Measurements from ENCODE around the gene PERM1. TPM values are rescaled to one million over a fixed set of nuclear protein-coding genes. Genes with fewer than 3 reads are reported as not detected.

The PERM1 gene
- total RNA-seq, 4 donors from 2014 or later: 0.35 TPM; not detected in 3

GRCh38 chr1:960363-961131 lies 21.3 kb downstream of the PERM1 start, which contains the start of gene KLHL17:
Gene KLHL17 (plus strand): TSS chr1:960584. CDS start chr1:960694, 110 bp downstream.
- Histone ChIP-seq H3K4me3 (peak within 1 kb of the TSS; percentile 88 to 100 (median 92)), H3K27me3 (no peaks in the 10 kb centered on the region), H3K9me3 (no peaks in the 10 kb centered on the region), H3K4me1 (peaks cover 5 to 36% (median 24%) of the 10 kb centered on the region in 4 donors), H3K36me3 (peaks cover 0 to 24% (median 0%) of the 10 kb centered on the region in 3 donors), H3K27ac (peak within 1 kb of the TSS in 2 of 4 donors; percentile 35 to 72)
- TF ChIP-seq POLR2A (IDR thresholded peaks at IDR 0.05): no peak
- peak in 1 of 6 experiments; percentile 8 for TF ChIP-seq CTCF (IDR thresholded peaks at IDR 0.05)
- peak; percentile 75 to 89 (median 82) for DNase-seq

GRCh38 chr1:959731-960362 lies 22.0 kb downstream of the PERM1 start:
- H3K36me3 ChIP-seq: peaks cover 0 to 31% (median 0%) of the 10 kb centered on the region in 3 donors
- TF ChIP-seq POLR2A (IDR thresholded peaks at IDR 0.05) (no peak), CTCF (IDR thresholded peaks at IDR 0.05) (no peak)
- H3K4me3 ChIP-seq: peak overlapping the region; percentile 88 to 100 (median 92)
- H3K9me3 ChIP-seq: no peaks in the 10 kb centered on the region
- H3K4me1 ChIP-seq: peaks cover 5 to 36% (median 24%) of the 10 kb centered on the region in 4 donors
- H3K27ac ChIP-seq: peak overlapping the region in 2 of 4 donors; percentile 35 to 72
- H3K27me3 ChIP-seq: no peaks in the 10 kb centered on the region
- DNase-seq: no peak

GRCh38 chr1:958823-959730 lies 22.8 kb downstream of the PERM1 start, which contains the start of gene NOC2L:
Gene NOC2L (minus strand): TSS chr1:959256. CDS start chr1:959240, 16 bp downstream.
- H3K27ac ChIP-seq: peak within 1 kb of the TSS; percentile 36 to 72 (median 48)
- H3K36me3 ChIP-seq: peaks cover 0 to 39% (median 0%) of the 10 kb centered on the region in 3 donors
- TF ChIP-seq CTCF (IDR thresholded peaks at IDR 0.05): no peak
- peak in 1 of 2 donors; percentile 50 for TF ChIP-seq POLR2A (IDR thresholded peaks at IDR 0.05)

GRCh38 chr1:956636-957035 lies 25.3 kb downstream of the PERM1 start:
- Histone ChIP-seq H3K36me3 (peaks cover 0 to 53% (median 0%) of the 10 kb centered on the region in 3 donors), H3K27ac (no peak overlapping the region), H3K9me3 (no peaks in the 10 kb centered on the region), H3K4me3 (no peak overlapping the region), H3K27me3 (no peaks in the 10 kb centered on the region), H3K4me1 (peaks cover 5 to 34% (median 23%) of the 10 kb centered on the region in 4 donors)
- TF ChIP-seq POLR2A (IDR thresholded peaks at IDR 0.05): no peak
- TF ChIP-seq CTCF (IDR thresholded peaks at IDR 0.05): no peak
- no peak for DNase-seq

More at GRCh38 chr1:958823-959730, 22.8 kb downstream of the PERM1 start, which contains the start of gene NOC2L:
- H3K27me3 ChIP-seq: no peaks in the 10 kb centered on the region
- H3K9me3 ChIP-seq: no peaks in the 10 kb centered on the region
- peaks cover 5 to 36% (median 24%) of the 10 kb centered on the region in 4 donors for H3K4me1 ChIP-seq
- peak; percentile 91 to 98 (median 97) for DNase-seq
- H3K4me3 ChIP-seq: peak within 1 kb of the TSS; percentile 88 to 100 (median 92)

GRCh38 chr1:955474-955873 lies 26.4 kb downstream of the PERM1 start:
- TF ChIP-seq CTCF (IDR thresholded peaks at IDR 0.05): no peak
- TF ChIP-seq POLR2A (IDR thresholded peaks at IDR 0.05): no peak
- Histone ChIP-seq H3K27ac (no peak overlapping the region), H3K36me3 (peaks cover 0 to 62% (median 0%) of the 10 kb centered on the region in 3 donors), H3K4me1 (peaks cover 5 to 29% (median 19%) of the 10 kb centered on the region in 4 donors), H3K27me3 (no peaks in the 10 kb centered on the region), H3K9me3 (no peaks in the 10 kb centered on the region), H3K4me3 (no peak overlapping the region)
- DNase-seq: no peak

Data from Peyer's patch (tissue), 4 donors.